Sigmoid colon (tissue), 4 donors: ENCODE results near the gene PPP4R3C.

Experiments
- POLR2A ChIP-seq, 2 donors: fragments of 450-650 bp; IDR thresholded peaks; one replicate each; pipeline ENCODE4 v1.6.1; 2016; ENCODE audit warnings: antibody characterized with exemption in 2 of 2, mild to moderate bottlenecking in 2 of 2, moderate library complexity in 2 of 2
- POLR2AphosphoS5 ChIP-seq, 4 donors: sonication (generic); formaldehyde crosslinking; IDR thresholded peaks; one replicate each; pipeline ENCODE4 v1.6.1; 2017; ENCODE audit warnings: antibody characterized with exemption in 4 of 4
- TF ChIP-seq, protein P1 (sequence below), 4 experiments: fragments of 450-650 bp in 3 of 4; fragments of 200-600 bp in 1 of 4; IDR thresholded peaks; one replicate each; pipeline ENCODE4 v1.5.1; 2016 to 2019; ENCODE audit warnings: antibody characterized with exemption in 4 of 4, mild to moderate bottlenecking in 3 of 4, moderate library complexity in 2 of 4

DNA sequence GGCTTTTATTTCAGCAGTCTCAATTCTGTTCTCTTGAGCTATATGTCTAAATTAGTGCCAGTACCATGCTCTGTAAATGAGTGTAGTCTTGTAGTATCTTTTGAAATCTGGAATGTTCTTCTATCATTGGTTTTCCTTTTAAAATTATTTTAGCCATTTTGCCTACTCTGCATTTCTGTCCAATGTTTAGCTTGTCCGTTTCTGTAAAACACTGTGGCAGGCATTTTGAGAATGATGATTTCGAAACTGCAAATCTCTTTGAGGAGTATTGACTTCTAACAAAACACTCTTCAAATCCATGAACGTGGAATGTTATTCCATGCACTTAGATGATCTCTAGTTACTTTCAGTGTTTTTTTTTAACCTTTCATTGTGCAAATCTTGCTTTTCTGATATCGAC is 28.3 kb upstream of the PPP4R3C start:
- TF ChIP-seq POLR2A (IDR thresholded peaks at IDR 0.05) (no peak), POLR2AphosphoS5 (IDR thresholded peaks at IDR 0.05) (no peak)
- TF ChIP-seq, protein P1, sequence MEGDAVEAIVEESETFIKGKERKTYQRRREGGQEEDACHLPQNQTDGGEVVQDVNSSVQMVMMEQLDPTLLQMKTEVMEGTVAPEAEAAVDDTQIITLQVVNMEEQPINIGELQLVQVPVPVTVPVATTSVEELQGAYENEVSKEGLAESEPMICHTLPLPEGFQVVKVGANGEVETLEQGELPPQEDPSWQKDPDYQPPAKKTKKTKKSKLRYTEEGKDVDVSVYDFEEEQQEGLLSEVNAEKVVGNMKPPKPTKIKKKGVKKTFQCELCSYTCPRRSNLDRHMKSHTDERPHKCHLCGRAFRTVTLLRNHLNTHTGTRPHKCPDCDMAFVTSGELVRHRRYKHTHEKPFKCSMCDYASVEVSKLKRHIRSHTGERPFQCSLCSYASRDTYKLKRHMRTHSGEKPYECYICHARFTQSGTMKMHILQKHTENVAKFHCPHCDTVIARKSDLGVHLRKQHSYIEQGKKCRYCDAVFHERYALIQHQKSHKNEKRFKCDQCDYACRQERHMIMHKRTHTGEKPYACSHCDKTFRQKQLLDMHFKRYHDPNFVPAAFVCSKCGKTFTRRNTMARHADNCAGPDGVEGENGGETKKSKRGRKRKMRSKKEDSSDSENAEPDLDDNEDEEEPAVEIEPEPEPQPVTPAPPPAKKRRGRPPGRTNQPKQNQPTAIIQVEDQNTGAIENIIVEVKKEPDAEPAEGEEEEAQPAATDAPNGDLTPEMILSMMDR (IDR thresholded peaks at IDR 0.05), result no peak
